DOHH2 (cell line): ENCODE data around the gene PDK1.

Source experiments
- CTCF ChIP-seq: fragments of 200-600 bp; sonication (generic); IDR thresholded peaks from one replicate; pipeline ENCODE4 v1.5.1; 2014; ENCODE audit warnings: antibody characterized with exemption, mild to moderate bottlenecking, low read depth, low read length; ENCODE audit not compliant: poor library complexity, severe bottlenecking
- EZH2phosphoT487 ChIP-seq: fragments of 200-600 bp; sonication (generic); IDR thresholded peaks from 2 replicates; pipeline ENCODE4 v1.6.1; 2017; ENCODE audit warnings: borderline replicate concordance, mild to moderate bottlenecking, antibody characterized with exemption, low read length, moderate library complexity, mixed read lengths

- no peak for TF ChIP-seq EZH2phosphoT487
- TF ChIP-seq CTCF = no peak
These were observed 30.3 kb upstream of the PDK1 start for GRCh38 chr2:172525601-172526000.
